ENCODE measurements around the gene ST3GAL6. TPM values are rescaled to one million over a fixed set of nuclear protein-coding genes. Genes with fewer than 3 reads are reported as not detected.

ST3GAL6 gene
- total and polyA plus RNA-seq, 2 of the 13 experiments (the other 11 are each of a cell fraction or from before 2014, with no cell fraction given): 17.5 to 23.2 TPM

GRCh38 chr3:98807561-98807960, 44.4 kb downstream of the ST3GAL6 start:
- Histone ChIP-seq H3K4me1 (ENCODE audit: insufficient read depth, low read length) (peaks cover 18% of the 10 kb centered on the region), H3K4me2 (ENCODE audit: low read depth, low read length) (no peak overlapping the region), H3K79me2 (ENCODE audit: insufficient read depth, low read length) (no peaks in the 10 kb centered on the region), H3K9ac (ENCODE audit: insufficient read depth, low read depth, low read length) (no peak overlapping the region), H3K4me3 (replicated peaks in 1 of 3; ENCODE audit: insufficient read depth in 1 of 3, low read depth in 2 of 3, low read length in 3 of 3) (no peak overlapping the region), H3K36me3 (replicated peaks in 1 of 2; ENCODE audit: control insufficient read depth in 1 of 2, insufficient read depth in 2 of 2, low read length in 2 of 2) (peaks cover 12 to 40% of the 10 kb centered on the region in 2 experiments), H4K20me1 (ENCODE audit: insufficient read depth, low read length) (no peaks in the 10 kb centered on the region), H3K9me3 (ENCODE audit: low read length) (no peaks in the 10 kb centered on the region), H3K27ac (ENCODE audit: extremely low read length, insufficient read depth, low read length) (no peak overlapping the region), H2AFZ (ENCODE audit: low read length) (no peak overlapping the region), H3K27me3 (ENCODE audit: control insufficient read depth in 1 of 2, insufficient read depth in 2 of 2, low read length in 2 of 2) (no peaks in the 10 kb centered on the region)
- BruUV-seq (replicated peaks): no TSS peak
- ATAC-seq: no peak
- in situ Hi-C loops (cut with HindIII; ENCODE audit: extremely low pct_ligation_motif_present, low pct_unique_long_range_greater_than_20kb): no loop called here
- no peak for FAIRE-seq
- ChIA-PET CTCF (ENCODE audit: low intra/inter-chr PET ratio, low total read pairs) (no interaction called here), POLR2A (no interaction called here)
- 96% methylated on average over 1 of the region's 1 CpG for WGBS (ENCODE audit: low lambda C conversion rate)
- no peak for DNase-seq (ENCODE audit: low spot score)
- intact Hi-C loops (cut with micrococcal nuclease; ENCODE audit: unreplicated experiment): no loop called here
- TF ChIP-seq MEF2D (CRISPR knock-in tag; IDR thresholded peaks at IDR 0.05) (no peak), SSRP1 (CRISPR knock-in tag; IDR thresholded peaks at IDR 0.05) (no peak), E2F1 (CRISPR knock-in tag; IDR thresholded peaks at IDR 0.05) (no peak)

- intact Hi-C loops (cut with micrococcal nuclease; ENCODE audit: unreplicated experiment) (no loop called here), in situ Hi-C loops (cut with HindIII; ENCODE audit: extremely low pct_ligation_motif_present, low pct_unique_long_range_greater_than_20kb) (no loop called here)
- Histone ChIP-seq H3K9me3 (ENCODE audit: low read length) (no peaks in the 10 kb centered on the region), H3K4me3 (replicated peaks in 1 of 3; ENCODE audit: insufficient read depth in 1 of 3, low read depth in 2 of 3, low read length in 3 of 3) (no peak overlapping the region), H4K20me1 (ENCODE audit: insufficient read depth, low read length) (no peaks in the 10 kb centered on the region), H3K27me3 (ENCODE audit: control insufficient read depth in 1 of 2, insufficient read depth in 2 of 2, low read length in 2 of 2) (no peaks in the 10 kb centered on the region), H3K9ac (ENCODE audit: insufficient read depth, low read depth, low read length) (no peak overlapping the region), H2AFZ (ENCODE audit: low read length) (no peak overlapping the region), H3K4me1 (ENCODE audit: insufficient read depth, low read length) (peaks cover 20% of the 10 kb centered on the region), H3K27ac (ENCODE audit: extremely low read length, insufficient read depth, low read length) (no peak overlapping the region), H3K4me2 (ENCODE audit: low read depth, low read length) (no peak overlapping the region), H3K36me3 (replicated peaks in 1 of 2; ENCODE audit: control insufficient read depth in 1 of 2, insufficient read depth in 2 of 2, low read length in 2 of 2) (peaks cover 12 to 40% of the 10 kb centered on the region in 2 experiments), H3K79me2 (ENCODE audit: insufficient read depth, low read length) (no peaks in the 10 kb centered on the region)
- no TSS peak for BruUV-seq (replicated peaks)
- POLR2A ChIA-PET: no interaction called here
- FAIRE-seq (no peak), DNase-seq (ENCODE audit: low spot score) (no peak), ATAC-seq (no peak)
- 99% methylated on average over 2 of the region's 2 CpGs for WGBS (ENCODE audit: low lambda C conversion rate)
- CTCF ChIA-PET (ENCODE audit: low intra/inter-chr PET ratio, low total read pairs): no interaction called here
- TF ChIP-seq CTCF (CRISPR knock-in tag; IDR thresholded peaks at IDR 0.05): no peak
- no peak for TF ChIP-seq CREB1 (IDR thresholded peaks at IDR 0.05)
- TF ChIP-seq CREB1 (CRISPR knock-in tag; IDR thresholded peaks at IDR 0.05): no peak
- no peak for TF ChIP-seq ZNF407 (CRISPR knock-in tag; IDR thresholded peaks at IDR 0.05; ENCODE audit: not compliant biosample characterization)
- TF ChIP-seq ZBTB7B (CRISPR knock-in tag; IDR thresholded peaks at IDR 0.05): no peak
- TF ChIP-seq POLR2AphosphoS5 (IDR thresholded peaks at IDR 0.05; ENCODE audit: low read depth, low read length): no peak
Measured at GRCh38 chr3:98808071-98808470, 44.9 kb downstream of the ST3GAL6 start.
